Endometrial microvascular endothelial cells (primary cell): ENCODE data around the gene HSPBAP1. TPM values are rescaled to one million over a fixed set of nuclear protein-coding genes. Genes with fewer than 3 reads are reported as not detected.

Source experiments
- in situ Hi-C: cut with HindIII; loops from 2 replicates; pipeline ENCODE4 v1.10.0; 2017; ENCODE audit warnings: low sequenced_read_pairs, low pct_unique_long_range_greater_than_20kb; ENCODE audit errors: inconsistent ontology term
- total RNA-seq: library from RNA; depleted of rRNA; stranded (reverse); fragments of >200 nt; gene quantifications from one replicate; pipeline ENCODE4 v1.2.3, GENCODE V29; 2015; ENCODE audit errors: inconsistent ontology term

The HSPBAP1 gene
- total RNA-seq, 1 donor from 2014 or later = 8.4 TPM

- in situ Hi-C loops = no loop called here
Observed at GRCh38 chr3:122705379-122705778, 88.3 kb downstream of the HSPBAP1 start.

GRCh38 chr3:122700193-122700592 is 93.4 kb downstream of the HSPBAP1 start:
- in situ Hi-C loops = no loop called here

- in situ Hi-C loops = no loop called here
Observed at GRCh38 chr3:122697952-122698620, 95.5 kb downstream of the HSPBAP1 start.

- in situ Hi-C loops = no loop called here
Observed at GRCh38 chr3:122695927-122696561, 97.6 kb downstream of the HSPBAP1 start.

GRCh38 chr3:122694966-122695365 is 98.7 kb downstream of the HSPBAP1 start:
- in situ Hi-C loops = no loop called here

GRCh38 chr3:122692674-122693073 is 101.0 kb downstream of the HSPBAP1 start:
- in situ Hi-C loops = no loop called here

- in situ Hi-C loops = no loop called here
Observed at GRCh38 chr3:122691195-122691594, 102.4 kb downstream of the HSPBAP1 start.

GRCh38 chr3:122690096-122690495 is 103.5 kb downstream of the HSPBAP1 start:
- in situ Hi-C loops = no loop called here

Other genes starting within 250 kb of the HSPBAP1 start
- gene PARP9, start 229.5 kb downstream of the HSPBAP1 start, total RNA-seq = 36.3 TPM
- 35.1 TPM for gene DTX3L, start 229.5 kb downstream of the HSPBAP1 start, total RNA-seq
- gene PARP15, start 216.2 kb downstream of the HSPBAP1 start, total RNA-seq = 1.9 TPM
- 63.3 TPM for gene PARP14, start 113.0 kb downstream of the HSPBAP1 start, total RNA-seq
- 12.0 TPM for gene SLC49A4, start 1.2 kb upstream of the HSPBAP1 start, total RNA-seq
- gene SEMA5B, start 233.9 kb upstream of the HSPBAP1 start, total RNA-seq = not detected